Body of pancreas (tissue), 4 donors: ENCODE measurements around the gene USP7. TPM values are rescaled to one million over a fixed set of nuclear protein-coding genes. Genes with fewer than 3 reads are reported as not detected.

Experiments
- ATAC-seq: fragments of 150-250 bp; one replicate; pipeline ENCODE4 v1.9.1; 2016
- DNase-seq, 4 donors: peaks; one replicate each; pipeline ENCODE4 v3.0.0-alpha.2; 2019
- H3K27ac ChIP-seq, 4 donors: fragments of 200-600 bp; sonication (generic); 1 replicate in 3 of 4; 2 replicates in 1 of 4; pipeline versions ENCODE4 v1.5.1 to v1.6.1; 2016 to 2019; ENCODE audit warnings: mild to moderate bottlenecking in 1 of 4, mixed read lengths in 1 of 4, moderate library complexity in 1 of 4
- H3K27me3 ChIP-seq, 2 donors: fragments of 200-600 bp; sonication (generic); one replicate each; pipeline ENCODE4 v1.6.0; 2016; ENCODE audit warnings: mild to moderate bottlenecking in 1 of 2
- H3K36me3 ChIP-seq, 2 donors: fragments of 200-600 bp; sonication (generic); replicated peaks in 1 of 2; 2 replicates each; pipeline ENCODE4 v1.5.1; 2016; ENCODE audit warnings: low read depth in 2 of 2; ENCODE audit not compliant: insufficient read depth in 1 of 2
- H3K4me1 ChIP-seq: fragments of 200-600 bp; sonication (generic); one replicate; pipeline ENCODE4 v1.6.0; 2016
- H3K4me3 ChIP-seq, 2 donors: fragments of 200-600 bp; sonication (generic); 1 replicate in 1 of 2; 2 replicates in 1 of 2; pipeline ENCODE4 v1.5.1; 2016 to 2019
- H3K9me3 ChIP-seq, 3 donors: fragments of 200-600 bp; sonication (generic); 1 replicate in 2 of 3; 2 replicates in 1 of 3; pipeline ENCODE4 v1.5.1; 2016
- CTCF ChIP-seq, 7 experiments: fragments of 450-650 bp in 4 of 7; fragments of 200-600 bp in 3 of 7; sonication (generic) in 3 of 7; IDR thresholded peaks; one replicate each; pipeline ENCODE4 v1.5.1; 2016 to 2019; ENCODE audit warnings: antibody characterized with exemption in 7 of 7
- POLR2A ChIP-seq, 3 donors: fragments of 450-650 bp; IDR thresholded peaks; one replicate each; pipeline ENCODE4 v1.6.1; 2016; ENCODE audit warnings: antibody characterized with exemption in 3 of 3, mild to moderate bottlenecking in 2 of 3
- WGBS, 2 donors: methylation state at CpG; one replicate each; pipeline ENCODE4 v1.1.5; 2017; 5-methylcytosine and 5-hydroxymethylcytosine counted together
- intact Hi-C: fragments of 100-400 bp; cut with DNase I; formaldehyde crosslinking; loops from one replicate; pipeline ENCODE4 v1.15.1; 2023
- total RNA-seq, 2 donors: library from RNA; depleted of rRNA; stranded (reverse); fragments of >200 nt; gene quantifications; one replicate each; pipeline ENCODE4 v1.1.0, GENCODE V29; 2016

Gene USP7
- total RNA-seq, 2 donors from 2014 or later = 36.1 to 38.2 TPM

DNA sequence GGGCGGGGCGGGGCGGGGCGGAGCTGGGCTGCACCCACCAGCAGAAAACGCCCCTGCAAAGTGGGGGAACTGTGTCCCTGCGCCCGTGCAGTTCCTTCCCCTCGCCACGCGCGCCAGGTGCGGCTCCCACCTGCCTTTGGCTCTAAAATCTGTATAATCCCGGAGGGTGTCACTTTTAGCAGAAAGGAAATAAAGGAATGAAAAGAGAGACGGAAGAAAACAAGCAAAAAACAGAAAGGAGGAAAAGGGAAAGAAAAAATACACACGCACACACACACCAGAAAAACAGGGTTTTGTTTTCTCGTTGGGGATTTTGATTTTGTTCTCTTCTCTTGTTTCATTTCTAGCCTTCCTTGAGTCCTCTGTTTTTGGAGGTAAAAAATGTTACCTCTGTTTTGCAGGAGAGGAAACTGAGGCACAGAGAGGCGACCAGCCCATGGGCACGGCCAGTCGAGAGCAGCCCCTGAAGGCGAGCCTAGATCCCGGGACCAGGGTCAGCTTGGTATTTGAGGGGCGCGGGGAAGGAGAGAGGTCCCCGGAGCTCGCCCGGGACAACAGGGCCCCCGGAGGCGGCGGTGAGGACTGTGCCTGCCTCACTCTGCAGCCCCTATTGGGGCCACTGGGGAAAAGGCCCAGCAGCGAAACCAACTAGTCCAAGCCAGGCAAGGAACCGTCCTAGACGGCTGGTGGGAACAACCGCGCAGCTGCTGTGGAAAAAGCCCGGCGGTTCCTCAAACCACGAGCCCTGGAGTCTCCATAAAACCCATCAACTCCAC, 94.3 kb downstream of the USP7 start:
- ATAC-seq (no peak), DNase-seq (no peak)
- peaks cover 51% of the 10 kb centered on the region for H3K4me1 ChIP-seq
- H3K9me3 ChIP-seq = no peaks in the 10 kb centered on the region
- H3K27ac ChIP-seq = peak overlapping the region in 3 of 4 donors; percentile 59 to 94 (median 88)
- no peaks in the 10 kb centered on the region for H3K36me3 ChIP-seq
- 25 to 28% methylated on average over 29 to 37 of the region's 37 CpGs for WGBS, 2 donors
- TF ChIP-seq CTCF (IDR thresholded peaks at IDR 0.05) = peak in 3 of 7 experiments; percentile 16 to 48 (median 42)
- TF ChIP-seq POLR2A (IDR thresholded peaks at IDR 0.05) = peak in 2 of 3 donors; percentile 38 to 50
- no peak overlapping the region for H3K4me3 ChIP-seq
- intact Hi-C loops = no loop called here
- H3K27me3 ChIP-seq = no peaks in the 10 kb centered on the region

GRCh38 chr16:8868416-8869211, 95.1 kb downstream of the USP7 start, which contains the start of gene CARHSP1:
TSS of gene CARHSP1 (minus strand) at chr16:8869006. CDS start at chr16:8859328, 9,678 bp downstream.
- peaks cover 59% of the 10 kb centered on the region for H3K4me1 ChIP-seq
- WGBS, 2 donors = 0% methylated on average over 17 to 65 of the region's 83 CpGs

DNA sequence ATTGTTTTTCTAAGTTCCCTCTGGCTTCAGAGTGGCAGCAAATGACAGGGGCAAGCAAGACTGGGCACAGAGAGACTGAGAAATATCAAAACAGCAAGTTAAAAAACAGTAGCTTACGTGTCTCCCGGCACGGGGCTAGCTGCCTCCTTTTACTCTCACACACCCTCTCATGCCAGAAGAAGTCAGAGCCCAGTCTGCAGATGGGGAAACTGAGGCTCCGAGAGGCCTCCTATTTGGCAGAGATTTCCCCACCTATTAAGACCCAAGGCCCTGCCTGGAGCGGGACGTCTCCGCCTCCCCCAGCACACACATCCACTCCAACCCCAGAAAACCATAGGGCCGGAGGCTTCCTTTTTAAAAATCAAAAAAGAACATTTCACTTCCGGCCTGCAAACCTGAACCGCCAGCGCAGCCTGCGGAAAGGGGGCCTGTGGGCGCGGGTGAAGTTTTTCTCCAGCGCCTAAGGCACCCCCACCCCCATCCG, 95.7 kb downstream of the USP7 start:
- intact Hi-C loops = no loop called here
- no peak for TF ChIP-seq POLR2A (IDR thresholded peaks at IDR 0.05)
- TF ChIP-seq CTCF (IDR thresholded peaks at IDR 0.05) = no peak
- peak overlapping the region; percentile 57 to 82 for H3K4me3 ChIP-seq
- no peak for DNase-seq
- no peak for ATAC-seq
- H3K4me1 ChIP-seq = peaks cover 65% of the 10 kb centered on the region
- 0% methylated on average over 15 to 16 of the region's 16 CpGs for WGBS, 2 donors
- H3K9me3 ChIP-seq = no peaks in the 10 kb centered on the region
- peak overlapping the region in 3 of 4 donors; percentile 88 to 94 (median 94) for H3K27ac ChIP-seq
- H3K27me3 ChIP-seq = no peaks in the 10 kb centered on the region
- H3K36me3 ChIP-seq = no peaks in the 10 kb centered on the region

More at GRCh38 chr16:8868416-8869211, 95.1 kb downstream of the USP7 start, which contains the start of gene CARHSP1:
- Histone ChIP-seq H3K27ac (peak within 1 kb of the TSS; percentile 57 to 94 (median 91)), H3K27me3 (no peaks in the 10 kb centered on the region), H3K9me3 (no peaks in the 10 kb centered on the region), H3K4me3 (peak within 1 kb of the TSS; percentile 57 to 82), H3K36me3 (no peaks in the 10 kb centered on the region)
- TF ChIP-seq CTCF (IDR thresholded peaks at IDR 0.05) (no peak), POLR2A (IDR thresholded peaks at IDR 0.05) (peak; percentile 60 to 78 (median 63))
- peak; percentile 83 to 91 (median 88) for DNase-seq
- intact Hi-C loops = no loop called here
- peak; percentile 87 for ATAC-seq

GRCh38 chr16:8867216-8867931, 96.3 kb downstream of the USP7 start:
- ATAC-seq (no peak), DNase-seq (peak in 3 of 4 donors; percentile 53 to 68 (median 63))
- no peaks in the 10 kb centered on the region for H3K27me3 ChIP-seq
- 2 to 3% methylated on average over 28 to 35 of the region's 35 CpGs for WGBS, 2 donors
- no peaks in the 10 kb centered on the region for H3K9me3 ChIP-seq
- no peaks in the 10 kb centered on the region for H3K36me3 ChIP-seq
- intact Hi-C loops = no loop called here
- H3K4me3 ChIP-seq = peak overlapping the region; percentile 57 to 82
- TF ChIP-seq POLR2A (IDR thresholded peaks at IDR 0.05) = no peak
- TF ChIP-seq CTCF (IDR thresholded peaks at IDR 0.05) = no peak
- peaks cover 71% of the 10 kb centered on the region for H3K4me1 ChIP-seq
- H3K27ac ChIP-seq = peak overlapping the region; percentile 48 to 94 (median 91)
